Measurements from ENCODE around the gene NPHP4. TPM values are rescaled to one million over a fixed set of nuclear protein-coding genes. Genes with fewer than 3 reads are reported as not detected.
A peak's percentile ranks its signal among the peaks of the same experiment; 100 is the strongest.

The NPHP4 gene
- total and polyA plus RNA-seq, 12 donors = 2.7 to 13.2 (median 7.3) TPM

GRCh38 chr1:5832916-5833895, 159.0 kb downstream of the NPHP4 start:
- Histone ChIP-seq H3K4me3 (no peak overlapping the region), H3K27ac (no peak overlapping the region), H3K4me1 (replicated peaks in 1 of 2) (no peaks in the 10 kb centered on the region), H3K27me3 (peaks cover 5% of the 10 kb centered on the region), H3K9me3 (replicated peaks in 1 of 3) (no peaks in the 10 kb centered on the region), H3K36me3 (replicated peaks in 1 of 2) (no peaks in the 10 kb centered on the region)
- intact Hi-C loops (cut with DNase I) = no loop called here
- no peak for DNase-seq
- TF ChIP-seq POLR2A (IDR thresholded peaks at IDR 0.05) (no peak), CTCF (IDR thresholded peaks at IDR 0.05) (no peak)
- WGBS, 4 donors = 76 to 81% (median 78%) methylated on average over 11 to 40 of the region's 40 CpGs

GRCh38 chr1:5831600-5832335, 160.5 kb downstream of the NPHP4 start:
- H3K4me1 ChIP-seq (replicated peaks in 1 of 2) = no peaks in the 10 kb centered on the region
- peak in 1 of 7 donors; percentile 68 for DNase-seq
- TF ChIP-seq CTCF (IDR thresholded peaks at IDR 0.05) = no peak
- TF ChIP-seq POLR2A (IDR thresholded peaks at IDR 0.05) = no peak
- peaks cover 5% of the 10 kb centered on the region for H3K27me3 ChIP-seq
- H3K27ac ChIP-seq = no peak overlapping the region
- WGBS, 4 donors = 18 to 51% (median 25%) methylated on average over 2 to 10 of the region's 10 CpGs
- H3K9me3 ChIP-seq (replicated peaks in 1 of 3) = no peaks in the 10 kb centered on the region
- intact Hi-C loops (cut with DNase I) = no loop called here
- no peak overlapping the region for H3K4me3 ChIP-seq
- H3K36me3 ChIP-seq (replicated peaks in 1 of 2) = no peaks in the 10 kb centered on the region

- H3K4me3 ChIP-seq = no peak overlapping the region
- TF ChIP-seq POLR2A (IDR thresholded peaks at IDR 0.05) (no peak), CTCF (IDR thresholded peaks at IDR 0.05) (peak in 3 of 6 experiments; percentile 5 to 11 (median 9))
- no peak for DNase-seq
- intact Hi-C loops (cut with DNase I) = no loop called here
- WGBS, 4 donors = 49 to 55% (median 52%) methylated on average over 8 to 26 of the region's 26 CpGs
- H3K27ac ChIP-seq = no peak overlapping the region
- no peaks in the 10 kb centered on the region for H3K4me1 ChIP-seq (replicated peaks in 1 of 2)
- H3K36me3 ChIP-seq (replicated peaks in 1 of 2) = no peaks in the 10 kb centered on the region
- H3K9me3 ChIP-seq (replicated peaks in 1 of 3) = no peaks in the 10 kb centered on the region
- peaks cover 5% of the 10 kb centered on the region for H3K27me3 ChIP-seq
Measured at GRCh38 chr1:5830771-5831599, 161.2 kb downstream of the NPHP4 start.
